ENCODE data around the gene XKR8.

Gene XKR8

DNA sequence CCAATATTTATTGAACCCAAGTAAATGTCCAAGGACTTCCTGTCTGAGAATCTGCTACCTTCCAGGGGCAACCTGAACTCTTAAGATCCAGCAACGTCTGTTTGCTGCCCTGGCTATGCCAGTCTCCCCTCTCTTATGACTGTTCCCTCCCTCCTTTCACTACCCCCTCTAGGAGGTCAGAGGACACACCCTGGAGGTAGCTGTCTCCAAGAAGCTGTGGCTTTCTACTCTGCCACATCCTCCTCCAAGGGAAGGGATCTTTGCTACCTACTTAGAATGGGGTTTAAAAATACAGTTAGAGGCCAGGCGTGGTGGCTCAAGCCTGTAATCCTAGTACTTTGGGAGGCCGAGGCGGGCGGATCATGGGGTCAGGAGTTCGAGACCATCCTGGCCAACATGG is 28.6 kb upstream of the XKR8 start:
- H3K36me3 ChIP-seq (ENCODE audit: control insufficient read depth, insufficient read depth, low read length), result no peaks in the 10 kb centered on the region
- H3K4me3 ChIP-seq (replicated peaks; ENCODE audit: low read depth, low read length), result no peak overlapping the region
- DNase-seq (ENCODE audit: extremely low read depth, insufficient read length), result no peak
- no peaks in the 10 kb centered on the region for H3K27me3 ChIP-seq (replicated peaks; ENCODE audit: control insufficient read depth, insufficient read depth, low read length)
- TF ChIP-seq, protein P1, sequence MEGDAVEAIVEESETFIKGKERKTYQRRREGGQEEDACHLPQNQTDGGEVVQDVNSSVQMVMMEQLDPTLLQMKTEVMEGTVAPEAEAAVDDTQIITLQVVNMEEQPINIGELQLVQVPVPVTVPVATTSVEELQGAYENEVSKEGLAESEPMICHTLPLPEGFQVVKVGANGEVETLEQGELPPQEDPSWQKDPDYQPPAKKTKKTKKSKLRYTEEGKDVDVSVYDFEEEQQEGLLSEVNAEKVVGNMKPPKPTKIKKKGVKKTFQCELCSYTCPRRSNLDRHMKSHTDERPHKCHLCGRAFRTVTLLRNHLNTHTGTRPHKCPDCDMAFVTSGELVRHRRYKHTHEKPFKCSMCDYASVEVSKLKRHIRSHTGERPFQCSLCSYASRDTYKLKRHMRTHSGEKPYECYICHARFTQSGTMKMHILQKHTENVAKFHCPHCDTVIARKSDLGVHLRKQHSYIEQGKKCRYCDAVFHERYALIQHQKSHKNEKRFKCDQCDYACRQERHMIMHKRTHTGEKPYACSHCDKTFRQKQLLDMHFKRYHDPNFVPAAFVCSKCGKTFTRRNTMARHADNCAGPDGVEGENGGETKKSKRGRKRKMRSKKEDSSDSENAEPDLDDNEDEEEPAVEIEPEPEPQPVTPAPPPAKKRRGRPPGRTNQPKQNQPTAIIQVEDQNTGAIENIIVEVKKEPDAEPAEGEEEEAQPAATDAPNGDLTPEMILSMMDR (IDR thresholded peaks at IDR 0.05; ENCODE audit: insufficient read depth, low read length, poor library complexity, severe bottlenecking), result no peak

DNA sequence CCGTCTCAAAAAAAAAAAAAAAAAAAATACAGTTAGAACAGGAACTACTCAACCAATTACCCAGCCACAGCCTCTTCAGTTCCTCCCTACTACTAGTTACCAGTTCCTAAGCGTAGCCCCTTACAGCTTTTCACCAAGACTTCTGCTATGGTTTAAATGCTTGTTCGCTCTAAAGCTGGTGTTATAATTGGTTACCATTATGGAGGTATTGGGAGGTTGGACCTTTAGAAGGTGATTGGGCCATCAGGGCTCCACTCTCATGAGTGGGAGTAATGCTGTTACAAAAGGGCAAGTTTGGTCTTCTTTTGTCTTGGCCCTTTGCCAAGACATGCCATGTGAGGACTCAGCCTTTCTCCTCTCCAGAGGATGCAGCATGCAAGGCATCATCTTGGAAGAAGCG is 28.0 kb upstream of the XKR8 start:
- TF ChIP-seq, protein P1 (IDR thresholded peaks at IDR 0.05; ENCODE audit: insufficient read depth, low read length, poor library complexity, severe bottlenecking), result no peak
- Histone ChIP-seq H3K27me3 (replicated peaks; ENCODE audit: control insufficient read depth, insufficient read depth, low read length) (no peaks in the 10 kb centered on the region), H3K36me3 (ENCODE audit: control insufficient read depth, insufficient read depth, low read length) (no peaks in the 10 kb centered on the region), H3K4me3 (replicated peaks; ENCODE audit: low read depth, low read length) (no peak overlapping the region)
- DNase-seq (ENCODE audit: extremely low read depth, insufficient read length), result no peak

DNA sequence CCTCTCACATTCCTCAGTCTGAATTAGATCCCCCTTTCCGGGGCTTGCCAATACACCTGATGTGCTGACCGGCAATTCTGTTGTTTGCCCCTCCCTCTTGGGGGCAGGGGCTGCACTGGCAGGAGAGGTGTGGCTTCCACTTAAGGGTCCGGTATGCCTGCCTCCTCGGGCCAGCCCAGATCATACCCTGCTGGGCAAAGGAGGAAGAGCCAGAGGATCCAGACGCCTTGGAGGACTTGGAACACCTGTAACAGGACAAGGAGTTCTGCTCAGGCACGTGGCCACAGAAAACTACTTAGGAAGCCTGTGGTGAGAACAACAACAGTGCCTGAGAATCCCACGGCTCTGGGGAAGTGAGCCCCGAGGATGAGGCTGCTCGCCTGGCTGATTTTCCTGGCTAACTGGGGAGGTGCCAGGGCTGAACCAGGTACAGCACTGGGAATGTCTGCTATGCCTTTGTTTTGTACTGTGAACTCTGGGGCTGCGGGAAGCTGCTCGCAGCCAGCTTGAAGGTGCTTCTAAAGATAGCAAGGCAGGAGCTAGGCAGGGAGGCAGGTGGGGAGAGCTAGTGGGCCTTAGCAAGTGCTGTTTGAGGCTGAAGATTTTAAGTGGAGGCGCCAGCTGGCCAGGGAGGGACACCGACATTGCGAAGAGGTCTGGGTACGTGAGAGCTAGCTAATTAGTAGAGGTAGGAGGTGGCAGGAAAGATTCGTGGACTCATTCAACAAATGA is 24.8 kb upstream of the XKR8 start, which contains the start of gene SMPDL3B:
Gene SMPDL3B (plus strand): TSS at position 183 of the 732 bp plus-strand sequence. CDS start 184 bp downstream, at position 367.
- TF ChIP-seq, protein P1 (IDR thresholded peaks at IDR 0.05; ENCODE audit: insufficient read depth, low read length, poor library complexity, severe bottlenecking), result no peak
- H3K27me3 ChIP-seq (replicated peaks; ENCODE audit: control insufficient read depth, insufficient read depth, low read length), result no peaks in the 10 kb centered on the region
- no peak for DNase-seq (ENCODE audit: extremely low read depth, insufficient read length)
- H3K4me3 ChIP-seq (replicated peaks; ENCODE audit: low read depth, low read length), result peak within 1 kb of the TSS; percentile 28
- no peaks in the 10 kb centered on the region for H3K36me3 ChIP-seq (ENCODE audit: control insufficient read depth, insufficient read depth, low read length)

DNA sequence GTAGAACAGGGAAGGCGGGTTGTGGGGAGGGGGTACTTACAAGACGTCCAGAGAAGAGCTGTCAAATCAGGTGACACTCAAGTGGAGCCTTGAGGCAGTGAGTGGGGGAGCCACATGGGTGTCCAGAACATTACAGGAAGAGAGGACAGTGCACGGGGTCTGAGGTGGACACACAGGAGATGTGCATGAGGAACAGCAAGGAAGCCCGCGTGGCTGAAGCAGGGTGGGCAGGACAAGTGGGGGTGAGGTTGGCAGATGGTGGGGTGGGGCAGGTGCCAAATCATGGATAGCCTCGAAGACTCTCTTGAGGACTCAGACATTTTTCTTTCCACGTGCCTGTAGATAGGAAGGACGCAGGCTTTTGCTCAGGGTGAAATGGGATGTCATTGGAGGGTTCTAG is 24.1 kb upstream of the XKR8 start:
- no peak for DNase-seq (ENCODE audit: extremely low read depth, insufficient read length)
- H3K27me3 ChIP-seq (replicated peaks; ENCODE audit: control insufficient read depth, insufficient read depth, low read length), result no peaks in the 10 kb centered on the region
- TF ChIP-seq, protein P1 (IDR thresholded peaks at IDR 0.05; ENCODE audit: insufficient read depth, low read length, poor library complexity, severe bottlenecking), result no peak
- H3K4me3 ChIP-seq (replicated peaks; ENCODE audit: low read depth, low read length), result no peak overlapping the region
- no peaks in the 10 kb centered on the region for H3K36me3 ChIP-seq (ENCODE audit: control insufficient read depth, insufficient read depth, low read length)

DNA sequence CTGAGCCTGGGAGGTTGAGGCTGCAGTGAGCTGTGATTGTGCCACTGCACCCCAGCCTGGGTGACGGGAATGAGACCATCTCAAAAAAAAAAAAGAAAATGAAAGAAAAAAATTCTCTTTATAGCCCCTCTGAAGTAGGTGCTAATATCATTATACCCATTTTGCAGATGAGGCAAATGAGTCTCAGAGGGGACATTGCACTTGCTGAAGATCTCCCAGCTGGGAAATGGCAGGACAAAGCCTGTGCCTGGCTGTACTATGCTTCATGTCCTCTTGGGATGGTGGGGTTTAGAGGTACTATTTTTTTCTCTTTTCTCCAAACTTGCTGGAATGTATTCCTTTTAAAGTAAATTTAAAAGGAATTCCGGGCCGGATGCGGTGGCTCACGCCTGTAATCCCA is 23.4 kb upstream of the XKR8 start:
- TF ChIP-seq, protein P1 (IDR thresholded peaks at IDR 0.05; ENCODE audit: insufficient read depth, low read length, poor library complexity, severe bottlenecking), result no peak
- Histone ChIP-seq H3K4me3 (replicated peaks; ENCODE audit: low read depth, low read length) (no peak overlapping the region), H3K36me3 (ENCODE audit: control insufficient read depth, insufficient read depth, low read length) (no peaks in the 10 kb centered on the region), H3K27me3 (replicated peaks; ENCODE audit: control insufficient read depth, insufficient read depth, low read length) (no peaks in the 10 kb centered on the region)
- DNase-seq (ENCODE audit: extremely low read depth, insufficient read length), result no peak

DNA sequence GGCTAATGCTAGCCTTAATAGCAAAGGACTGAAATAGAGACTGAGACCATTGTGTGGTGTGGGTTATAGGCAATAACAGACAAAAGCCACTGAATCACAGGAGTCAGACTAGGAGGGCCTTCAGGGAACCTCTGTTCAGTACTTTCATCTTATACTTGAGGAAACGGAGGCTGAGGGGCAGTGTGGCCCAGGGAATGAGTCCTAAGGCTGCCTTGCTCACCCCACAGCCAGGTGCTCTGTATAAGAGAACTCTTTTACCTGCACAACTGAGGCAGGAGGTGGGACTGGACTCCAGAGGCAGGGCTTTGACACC is 22.3 kb upstream of the XKR8 start:
- Histone ChIP-seq H3K36me3 (ENCODE audit: control insufficient read depth, insufficient read depth, low read length) (no peaks in the 10 kb centered on the region), H3K4me3 (replicated peaks; ENCODE audit: low read depth, low read length) (no peak overlapping the region), H3K27me3 (replicated peaks; ENCODE audit: control insufficient read depth, insufficient read depth, low read length) (no peaks in the 10 kb centered on the region)
- TF ChIP-seq, protein P1 (IDR thresholded peaks at IDR 0.05; ENCODE audit: insufficient read depth, low read length, poor library complexity, severe bottlenecking), result no peak
- no peak for DNase-seq (ENCODE audit: extremely low read depth, insufficient read length)

Measured in GM06990 (cell line).